GM15510 (cell line): ENCODE data around the gene KDM4B.

ENCODE experiments used
- POLR2A ChIP-seq: IDR thresholded peaks from 3 replicates; pipeline ENCODE4 v1.6.1; 2011; ENCODE audit warnings: borderline replicate concordance; ENCODE audit not compliant: insufficient read length; ENCODE audit errors: extremely low read depth

Gene KDM4B

DNA sequence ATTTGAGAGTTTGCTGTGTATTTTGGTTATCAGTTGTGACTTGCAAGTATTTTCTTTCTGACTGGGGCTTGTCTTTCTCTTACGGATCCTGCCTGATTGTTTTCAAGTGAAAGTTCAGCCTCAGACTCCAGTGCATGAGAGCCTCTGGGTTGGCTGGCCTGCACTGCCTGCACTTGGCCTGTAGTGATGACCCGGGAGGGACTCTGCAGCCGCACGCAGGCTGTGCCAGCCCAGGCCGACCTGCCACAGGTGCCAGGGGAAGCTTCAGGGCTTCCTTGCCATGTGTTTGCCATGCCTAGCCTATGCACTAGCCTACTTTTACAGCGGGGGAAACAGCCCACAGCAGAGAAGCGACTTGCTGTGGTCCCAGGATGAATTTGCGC, 77.0 kb downstream of the KDM4B start:
- TF ChIP-seq POLR2A = no peak

DNA sequence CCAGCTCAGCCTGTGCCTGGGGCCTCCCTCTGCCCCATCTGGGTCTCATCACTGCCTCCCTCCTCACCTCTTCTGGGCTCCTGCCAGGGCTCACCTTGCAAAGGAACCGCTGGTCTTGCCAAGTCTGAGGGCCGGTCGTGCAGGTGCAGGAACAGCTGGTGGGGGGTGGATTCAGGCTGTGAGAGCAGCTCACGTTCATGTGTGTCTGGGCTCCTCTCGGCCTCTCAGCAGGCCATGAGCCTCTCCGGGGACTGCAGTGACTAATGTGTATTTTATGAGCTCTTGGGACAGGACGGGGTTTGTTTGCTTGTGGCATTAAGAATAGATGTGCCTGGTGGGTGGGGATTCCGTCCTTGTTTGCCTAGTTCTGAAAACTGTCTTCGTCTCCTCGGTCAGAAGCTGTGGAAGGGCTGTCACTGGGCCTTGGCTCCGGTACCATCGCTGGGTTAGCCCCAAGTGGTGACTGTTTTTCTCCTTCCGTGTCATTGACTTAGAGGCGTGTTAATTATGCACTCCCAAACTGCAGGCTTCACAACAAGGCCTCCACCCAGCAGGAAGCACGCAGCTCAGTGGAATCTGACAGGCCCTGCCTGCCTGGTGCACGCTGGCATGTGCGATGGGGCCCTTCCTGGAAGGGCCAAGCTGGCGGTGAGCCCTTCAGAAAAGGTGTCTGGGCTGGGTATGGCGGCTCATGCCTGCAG, 77.6 kb downstream of the KDM4B start:
- no peak for TF ChIP-seq POLR2A

DNA sequence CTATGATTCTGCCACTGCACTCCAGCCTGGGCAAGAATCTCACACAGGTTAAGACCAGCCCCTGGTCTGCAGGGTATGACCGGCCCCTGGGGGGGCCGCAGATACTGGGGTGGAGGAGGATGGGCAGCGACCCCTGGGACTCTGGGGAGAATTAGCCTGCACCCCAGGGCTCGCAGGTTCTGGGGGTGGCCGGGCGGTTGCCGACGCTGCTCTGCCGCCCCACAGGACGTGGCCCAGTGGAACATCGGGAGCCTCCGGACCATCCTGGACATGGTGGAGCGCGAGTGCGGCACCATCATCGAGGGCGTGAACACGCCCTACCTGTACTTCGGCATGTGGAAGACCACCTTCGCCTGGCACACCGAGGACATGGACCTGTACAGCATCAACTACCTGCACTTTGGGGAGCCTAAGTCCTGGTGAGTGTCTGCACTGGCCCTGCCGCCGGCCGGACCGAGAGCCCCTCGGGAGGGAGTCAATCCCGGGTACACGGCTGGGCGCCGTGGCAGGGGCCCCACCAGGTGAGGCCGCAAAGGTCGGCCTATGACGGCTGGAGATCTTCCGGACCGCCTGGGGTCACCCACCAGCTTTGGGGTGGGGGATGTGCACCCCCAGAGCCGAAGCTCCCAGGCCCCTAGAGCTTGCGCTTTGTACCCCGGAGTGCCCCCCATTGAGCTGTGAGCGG, 78.5 kb downstream of the KDM4B start:
- no peak for TF ChIP-seq POLR2A

DNA sequence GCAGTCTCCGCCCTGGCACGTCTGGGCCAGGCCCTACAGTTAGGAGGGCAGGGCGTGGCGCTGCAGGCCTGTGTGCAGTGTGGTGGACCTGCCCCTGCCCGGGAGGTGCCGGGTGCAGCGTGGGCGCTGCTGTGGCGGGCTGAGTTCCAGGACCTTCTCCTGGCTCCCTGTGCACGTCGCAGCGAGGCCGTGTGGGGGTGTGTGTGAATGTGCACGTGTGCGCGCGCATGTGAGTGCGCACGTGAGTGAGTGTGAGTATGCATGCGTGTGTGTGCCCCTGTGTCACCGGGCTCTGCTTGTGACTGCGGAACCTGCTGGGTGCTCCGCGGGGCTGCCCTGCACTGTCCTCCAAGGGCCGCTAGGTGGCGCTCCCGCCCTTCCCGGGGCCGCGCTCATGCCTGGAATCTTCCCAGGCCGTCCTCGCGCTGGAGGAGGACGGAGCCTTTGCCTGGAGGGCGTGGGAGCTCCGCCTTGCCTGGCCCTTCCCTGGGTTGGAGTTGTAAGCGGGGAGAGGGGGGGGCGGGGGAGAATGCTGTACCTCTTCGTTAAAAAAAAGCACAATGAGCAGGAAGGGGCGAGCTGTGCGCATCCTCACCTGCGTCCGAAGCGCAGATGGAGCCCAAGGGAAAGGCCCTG, 79.3 kb downstream of the KDM4B start:
- no peak for TF ChIP-seq POLR2A

DNA sequence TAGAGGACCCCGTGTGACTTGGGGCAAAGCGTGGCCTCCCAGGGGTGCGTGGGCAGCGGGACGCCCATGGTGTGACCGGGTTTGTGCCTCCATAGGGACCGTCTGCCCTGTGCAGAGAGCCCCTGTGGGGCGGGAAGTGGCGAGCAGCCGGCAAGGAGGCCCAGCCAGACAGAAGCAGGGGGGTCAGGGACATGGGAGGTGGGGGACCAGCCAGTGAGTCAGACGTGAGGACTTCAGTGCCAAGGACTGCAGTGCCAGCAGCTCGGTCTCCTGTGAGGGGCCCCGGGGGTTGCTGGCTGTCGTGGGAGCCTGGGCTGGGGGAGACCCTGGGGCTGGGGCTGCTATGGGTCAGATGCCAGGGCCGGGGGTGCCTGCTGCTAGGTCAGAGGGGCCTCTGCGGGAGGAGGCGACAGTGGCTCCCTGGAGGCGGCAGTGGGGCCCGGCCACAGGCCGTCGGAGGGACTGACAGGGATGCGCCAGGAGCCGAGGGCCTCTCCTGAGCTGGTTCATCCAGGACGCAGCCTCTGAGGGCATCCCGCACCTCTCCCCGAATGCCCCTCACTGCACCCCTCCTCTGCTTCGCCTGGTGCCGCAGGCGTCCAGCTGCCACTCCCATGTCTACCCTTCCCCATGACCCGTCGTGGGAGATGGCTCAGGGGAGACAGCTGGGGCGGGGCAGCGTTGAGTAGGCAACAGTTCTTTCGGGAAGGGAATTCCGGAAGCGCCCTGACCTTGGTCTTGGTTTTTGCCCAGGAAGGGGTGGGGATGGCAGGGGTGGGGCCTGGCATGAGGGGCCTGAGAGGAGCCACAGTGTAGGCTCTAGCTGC, 80.0 kb downstream of the KDM4B start:
- no peak for TF ChIP-seq POLR2A

DNA sequence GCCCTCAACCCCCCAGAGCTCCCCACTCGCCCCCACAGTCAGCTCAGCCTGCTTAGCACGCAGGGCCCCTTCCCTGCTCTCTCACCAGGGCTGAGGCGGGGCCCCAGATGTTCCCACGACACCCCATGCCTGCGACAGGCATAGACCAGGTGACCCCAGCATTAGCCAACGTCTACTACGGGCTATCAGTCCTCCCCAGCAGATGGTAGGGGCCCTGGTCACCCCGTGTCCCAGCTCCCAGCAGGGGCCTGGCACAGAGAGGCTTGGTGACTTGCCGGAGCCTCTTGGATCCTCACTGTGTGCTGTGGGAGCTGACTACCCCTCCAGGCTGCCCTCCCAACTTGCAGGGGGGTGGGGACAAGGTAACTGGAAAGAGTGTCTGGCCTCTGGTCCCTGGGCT, 80.6 kb downstream of the KDM4B start:
- no peak for TF ChIP-seq POLR2A

DNA sequence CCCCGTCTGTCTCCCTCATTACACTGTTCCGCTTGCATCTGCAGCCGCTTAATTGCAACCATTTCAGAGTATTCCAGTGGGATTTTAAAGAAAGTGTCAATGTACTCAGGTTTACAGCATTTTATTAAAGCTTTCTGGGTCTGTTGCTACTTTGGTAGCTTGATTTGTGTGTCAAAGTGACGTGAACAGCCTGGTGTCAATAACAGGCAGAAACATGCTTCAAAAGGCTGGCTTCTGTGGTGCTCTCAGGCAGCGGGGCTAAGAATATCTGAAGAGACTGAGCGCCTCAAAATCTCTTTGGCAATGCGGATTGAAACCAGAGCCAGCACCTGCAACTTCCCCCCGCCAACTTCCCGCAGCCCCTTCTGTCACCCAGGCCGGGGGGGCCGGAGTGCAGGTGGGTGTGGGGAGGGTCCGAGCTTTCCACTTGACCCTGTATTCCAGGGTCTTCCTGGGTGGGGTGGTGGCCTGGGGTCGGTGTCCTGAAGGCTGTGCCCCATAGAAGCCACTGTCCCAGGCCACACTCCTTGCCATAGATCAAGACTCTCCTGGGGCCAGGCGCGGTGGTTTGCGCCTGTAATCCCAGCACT, 81.2 kb downstream of the KDM4B start:
- no peak for TF ChIP-seq POLR2A

DNA sequence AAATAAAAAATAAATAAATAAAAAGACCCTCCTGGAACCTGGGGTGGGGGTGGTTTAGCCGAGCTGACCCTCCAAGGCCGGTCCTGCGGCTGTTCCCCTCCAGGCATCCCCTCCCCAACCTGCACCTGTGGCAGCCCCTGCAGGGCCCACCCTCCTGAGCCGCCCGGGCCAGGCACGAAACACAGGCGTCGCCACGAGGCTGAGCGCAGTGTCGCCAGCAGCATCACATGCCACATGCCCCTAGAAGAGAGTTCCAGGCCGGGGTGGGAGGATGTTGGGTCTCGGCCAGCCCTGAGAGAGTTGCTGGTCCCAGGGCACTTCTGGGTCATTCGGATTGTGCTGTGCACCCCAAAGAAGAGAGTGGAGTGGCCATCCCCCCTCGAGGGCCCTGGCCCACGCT, 82.0 kb downstream of the KDM4B start:
- TF ChIP-seq POLR2A = no peak

DNA sequence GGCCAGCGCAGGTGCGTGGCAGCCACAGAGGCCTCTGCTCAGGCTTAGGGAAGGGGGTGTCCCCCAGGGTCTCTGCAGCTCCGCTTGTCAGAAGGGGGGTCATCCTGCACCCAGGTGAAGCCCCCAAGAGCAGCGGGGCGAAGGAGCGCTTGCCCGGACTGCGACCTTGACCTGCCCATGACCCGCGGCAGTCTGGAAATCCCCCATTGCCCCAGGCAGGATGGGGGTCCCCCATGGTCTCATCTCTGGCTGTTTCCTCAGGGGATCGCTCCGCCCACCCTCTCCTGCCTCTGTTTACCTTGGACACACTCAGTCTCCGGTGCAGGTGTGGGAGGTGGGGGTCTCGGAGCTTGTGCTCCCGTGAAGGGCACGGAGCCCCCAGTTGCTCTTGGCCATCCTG, 82.7 kb downstream of the KDM4B start:
- TF ChIP-seq POLR2A = no peak

DNA sequence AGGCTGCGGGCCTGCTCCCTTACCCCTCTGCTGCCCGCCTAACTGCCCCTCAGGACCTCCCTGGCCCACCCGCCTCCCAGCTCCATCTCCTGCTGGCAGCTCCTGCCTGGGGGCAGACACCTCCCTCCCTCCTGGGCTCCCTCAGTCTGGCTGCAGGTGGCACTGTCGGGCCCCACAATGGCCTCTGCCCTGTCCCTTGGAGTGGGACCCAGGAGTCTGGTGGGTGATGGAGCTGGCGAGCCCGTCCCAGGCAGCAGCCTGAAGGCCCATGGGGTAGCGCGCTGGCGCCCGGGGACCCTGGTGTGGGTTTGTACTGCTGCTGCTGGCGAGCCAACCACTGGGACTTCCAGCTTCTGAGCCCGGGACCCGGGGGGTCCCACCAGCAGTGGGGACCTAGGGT, 83.6 kb downstream of the KDM4B start:
- no peak for TF ChIP-seq POLR2A

DNA sequence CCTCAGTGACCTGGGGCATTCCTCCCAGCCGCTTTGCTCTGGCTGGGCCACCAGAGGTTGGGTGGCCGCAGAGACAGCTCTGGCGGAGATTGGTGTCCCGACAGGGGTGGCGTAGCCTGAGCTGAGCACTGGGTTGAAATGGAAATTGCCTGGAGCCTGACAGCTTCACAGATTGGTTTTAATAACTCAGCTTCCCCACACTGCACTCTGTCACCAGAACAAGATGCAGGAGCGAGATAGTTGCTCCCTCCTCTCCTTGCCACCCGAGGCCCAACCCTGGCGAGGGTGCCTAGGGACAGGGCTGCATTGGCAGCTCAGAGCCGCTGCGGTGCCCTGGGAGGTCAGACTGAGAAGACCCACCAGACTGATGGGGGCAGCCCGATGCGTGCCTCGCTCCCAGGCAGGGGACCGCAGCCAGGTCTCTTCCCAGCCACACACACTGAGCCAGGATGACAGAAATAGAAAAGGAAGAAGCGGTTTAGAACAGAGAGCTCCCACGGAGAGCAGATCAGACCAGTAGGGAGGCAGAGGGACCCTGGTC, 84.1 kb downstream of the KDM4B start:
- TF ChIP-seq POLR2A = no peak

DNA sequence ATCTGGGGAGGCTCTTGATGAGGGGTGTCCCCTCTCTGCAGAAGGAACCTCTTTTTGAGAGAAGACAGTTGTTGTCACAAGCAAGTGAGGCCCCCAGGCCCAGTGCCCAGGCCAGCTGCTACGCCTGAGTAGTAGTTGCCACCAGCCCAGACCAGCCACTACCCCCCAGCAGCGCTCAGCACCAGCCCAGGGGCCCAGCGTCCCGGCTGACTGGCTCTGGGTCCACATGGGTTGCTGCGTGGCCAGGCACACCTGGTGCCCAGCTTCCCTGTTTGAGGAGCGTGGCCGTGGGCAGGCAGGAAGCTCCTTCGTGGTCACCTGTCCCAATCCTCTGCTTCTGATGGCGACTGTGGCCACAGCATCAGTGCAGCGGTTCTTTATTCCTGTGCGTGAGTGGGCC, 84.7 kb downstream of the KDM4B start:
- no peak for TF ChIP-seq POLR2A

DNA sequence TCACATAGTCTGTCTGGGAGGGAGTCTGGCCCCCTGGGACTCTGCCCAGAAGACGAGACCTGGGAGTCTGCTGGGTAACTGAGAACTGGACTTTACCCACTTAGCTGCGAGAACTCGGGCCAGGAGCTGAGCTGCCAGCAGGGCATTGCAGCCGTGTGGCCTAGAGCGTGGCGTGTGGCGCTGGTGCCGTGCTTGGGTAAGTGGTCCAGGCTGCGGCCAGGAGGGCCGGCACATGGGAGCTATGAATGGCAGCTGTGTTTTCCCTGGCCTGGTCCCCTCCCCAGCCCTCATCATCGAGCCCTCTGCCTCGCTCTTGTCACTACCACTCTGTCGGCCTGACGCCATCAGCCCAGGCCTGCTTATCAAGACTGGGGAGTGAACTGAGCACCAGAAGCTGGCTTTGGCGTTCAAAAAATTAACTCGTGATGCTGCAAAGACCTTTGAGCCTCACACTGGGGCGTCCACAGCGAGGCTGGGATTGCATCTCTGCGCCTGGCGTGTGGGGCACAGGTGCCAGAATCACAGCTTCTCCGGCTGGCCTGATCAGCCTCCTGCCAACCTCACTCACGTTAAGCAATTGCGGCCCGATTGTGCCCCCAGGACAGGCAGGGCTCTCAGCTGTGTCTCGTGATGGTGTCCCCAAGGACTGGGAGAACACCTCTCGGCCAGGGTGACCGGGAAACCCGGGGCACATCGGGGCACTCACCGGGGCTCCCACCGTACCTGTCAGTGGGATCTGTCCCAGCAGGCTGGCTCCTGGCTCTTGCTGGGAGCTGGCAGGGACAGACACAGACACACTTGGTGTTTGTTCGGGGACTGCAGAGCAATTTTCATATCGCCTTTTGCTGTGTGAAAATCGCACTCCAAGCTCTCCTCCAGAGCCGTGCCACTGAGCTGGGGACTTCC, 85.9 kb downstream of the KDM4B start:
- TF ChIP-seq POLR2A = no peak

DNA sequence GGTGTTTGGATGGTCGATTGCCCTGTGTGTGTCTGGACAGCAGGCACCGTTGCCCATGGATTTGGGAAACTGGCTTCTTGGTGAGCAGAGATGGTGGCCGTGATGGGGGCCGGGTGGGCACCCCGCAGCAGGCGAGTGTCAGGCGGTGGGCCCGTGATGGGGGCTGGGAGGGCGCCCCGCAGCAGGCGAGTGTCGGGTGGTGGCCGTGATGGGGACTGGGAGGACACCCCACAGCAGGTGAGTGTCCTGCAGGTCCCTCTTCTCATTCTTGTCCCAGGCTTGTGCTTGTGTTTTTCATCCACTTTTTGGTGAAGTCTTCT, 86.5 kb downstream of the KDM4B start:
- no peak for TF ChIP-seq POLR2A
